IMR-90 (cell line): ENCODE results near the gene NPTX2. TPM values are rescaled to one million over a fixed set of nuclear protein-coding genes. Genes with fewer than 3 reads are reported as not detected.

Experiments
- ATAC-seq: fragments of 200-7000 bp; cut with Tn5 transposase; 2 replicates; pipeline ENCODE4 v1.9.1; 2020; ENCODE audit warnings: low read depth, mild to moderate bottlenecking, moderate library complexity
- Bru-seq: library from RNA; stranded (reverse); fragments of 400-500 nt; gene quantifications from one replicate; lab custom pipeline; 2021; lab: Mats Ljungman, UMichigan
- BruChase-seq, 2 experiments: library from RNA; stranded (reverse); fragments of 400-500 nt; gene quantifications; one replicate each; lab custom pipeline; 2021; lab: Mats Ljungman, UMichigan
- BruUV-seq: library from RNA; stranded (reverse); fragments of 400-500 nt; replicated peaks from 2 replicates; lab custom pipeline; 2021; lab: Mats Ljungman, UMichigan
- CTCF ChIA-PET: fragments of 300-600 bp; formaldehyde crosslinking; extraction: SDS; loops from one replicate; lab custom pipeline; 2021; ENCODE audit warnings: antibody characterized with exemption; lab: Yijun Ruan, JAX
- POLR2A ChIA-PET: fragments of 300-600 bp; sonication (Branson Sonifier 250); formaldehyde crosslinking; loops from one replicate; lab custom pipeline; 2022; ENCODE audit warnings: antibody characterized with exemption; ENCODE audit not compliant: unreplicated experiment; lab: Charles Lee
- DNase-seq: peaks from one replicate; pipeline ENCODE4 v3.0.0; 2013
- H2AFZ ChIP-seq: replicated peaks from 2 replicates; pipeline ENCODE3; 2013; ENCODE audit warnings: low read length, mild to moderate bottlenecking; ENCODE audit not compliant: poor library complexity
- H2AK5ac ChIP-seq: 2 replicates; pipeline ENCODE4 v1.6.1; 2013; ENCODE audit warnings: low read depth, low read length, inconsistent platforms
- H2AK9ac ChIP-seq: replicated peaks from 2 replicates; pipeline ENCODE3; 2013; ENCODE audit warnings: mild to moderate bottlenecking, low read depth, low read length, moderate library complexity; ENCODE audit not compliant: poor library complexity
- H2BK120ac ChIP-seq: 2 replicates; pipeline ENCODE4 v1.6.1; 2013; ENCODE audit warnings: low read depth, low read length, inconsistent platforms
- H2BK15ac ChIP-seq: 3 replicates; pipeline ENCODE4 v1.6.1; 2013; ENCODE audit warnings: low read depth, low read length, inconsistent platforms
- H2BK20ac ChIP-seq: 2 replicates; pipeline ENCODE4 v1.6.1; 2013; ENCODE audit warnings: low read depth, mild to moderate bottlenecking, inconsistent platforms, low read length, moderate library complexity
- H2BK5ac ChIP-seq: 2 replicates; pipeline ENCODE4 v1.6.1; 2013; ENCODE audit warnings: mild to moderate bottlenecking, low read depth, low read length, inconsistent platforms; ENCODE audit not compliant: poor library complexity, severe bottlenecking
- H3K14ac ChIP-seq: replicated peaks from 2 replicates; pipeline ENCODE4 v1.6.1; 2013; ENCODE audit warnings: low read depth, low read length, inconsistent platforms
- H3K18ac ChIP-seq: 2 replicates; pipeline ENCODE4 v1.6.1; 2013; ENCODE audit warnings: low read depth, low read length, control low read depth
- H3K23ac ChIP-seq: 2 replicates; pipeline ENCODE4 v1.6.1; 2013; ENCODE audit warnings: low read depth, low read length, inconsistent platforms
- H3K27ac ChIP-seq: 2 replicates; pipeline ENCODE4 v1.5.1; 2013; ENCODE audit warnings: mild to moderate bottlenecking, control low read depth, low read length; ENCODE audit not compliant: insufficient read depth
- H3K27me3 ChIP-seq: 2 replicates; pipeline ENCODE4 v1.6.1; 2013; ENCODE audit warnings: low read length; ENCODE audit not compliant: control insufficient read depth, insufficient read depth
- H3K36me3 ChIP-seq: 2 replicates; pipeline ENCODE4 v1.6.1; 2013; ENCODE audit warnings: low read length, mixed read lengths; ENCODE audit not compliant: control insufficient read depth, insufficient read depth
- H3K4ac ChIP-seq: 2 replicates; pipeline ENCODE4 v1.6.1; 2013; ENCODE audit warnings: low read depth, low read length, inconsistent platforms
- H3K4me1 ChIP-seq: 2 replicates; pipeline ENCODE4 v1.6.1; 2013; ENCODE audit warnings: low read length, mixed read lengths; ENCODE audit not compliant: control insufficient read depth, insufficient read depth
- H3K4me2 ChIP-seq: 2 replicates; pipeline ENCODE4 v1.6.1; 2013; ENCODE audit warnings: low read depth, mild to moderate bottlenecking, control low read depth, low read length, moderate library complexity
- H3K4me3 ChIP-seq: 2 replicates; pipeline ENCODE4 v1.5.1; 2013; ENCODE audit warnings: low read depth, mild to moderate bottlenecking, control low read depth, low read length, moderate library complexity; ENCODE audit not compliant: insufficient read depth
- H3K56ac ChIP-seq: 2 replicates; pipeline ENCODE4 v1.6.1; 2013; ENCODE audit warnings: low read length, inconsistent platforms; ENCODE audit not compliant: insufficient read depth; ENCODE audit errors: extremely low read depth
- H3K79me1 ChIP-seq, 2 experiments: 2 replicates each; pipeline ENCODE4 v1.6.1; 2013; ENCODE audit warnings: low read length in 2 of 2, inconsistent platforms in 1 of 2, low read depth in 1 of 2
- H3K9ac ChIP-seq: 2 replicates; pipeline ENCODE4 v1.6.1; 2013; ENCODE audit warnings: low read depth, low read length, control low read depth
- H3K9me1 ChIP-seq: 2 replicates; pipeline ENCODE4 v1.6.1; 2013; ENCODE audit warnings: low read length, inconsistent platforms; ENCODE audit not compliant: insufficient read depth
- H3K9me3 ChIP-seq: 2 replicates; pipeline ENCODE4 v1.6.1; 2013; ENCODE audit warnings: low read length; ENCODE audit not compliant: control insufficient read depth, insufficient read depth
- H4K20me1 ChIP-seq: 2 replicates; pipeline ENCODE4 v1.6.1; 2013; ENCODE audit warnings: low read length, inconsistent platforms; ENCODE audit not compliant: insufficient read depth
- H4K5ac ChIP-seq: 2 replicates; pipeline ENCODE4 v1.6.1; 2013; ENCODE audit warnings: mild to moderate bottlenecking, low read depth, low read length, control low read depth
- H4K8ac ChIP-seq, 2 experiments: 2 replicates each; pipeline ENCODE4 v1.6.1; 2013; ENCODE audit warnings: low read depth in 2 of 2, low read length in 2 of 2, control low read depth in 1 of 2, inconsistent platforms in 1 of 2
- H4K91ac ChIP-seq: 2 replicates; pipeline ENCODE4 v1.6.1; 2013; ENCODE audit warnings: low read depth, low read length, inconsistent platforms; ENCODE audit not compliant: insufficient read depth
- FOS ChIP-seq: fragments of 150-350 bp; IDR thresholded peaks from 2 replicates; pipeline ENCODE4 v1.6.1; 2016; ENCODE audit warnings: low read depth, low read length
- RAD21 ChIP-seq: IDR thresholded peaks from 2 replicates; pipeline ENCODE4 v1.6.1; 2012; ENCODE audit warnings: low read length, improper control_type of control experiment
- RFX5 ChIP-seq: IDR thresholded peaks from 2 replicates; pipeline ENCODE4 v1.8.0; 2012; ENCODE audit warnings: low read depth, mild to moderate bottlenecking, low read length, moderate library complexity
- SMC3 ChIP-seq: fragments of 150-350 bp; IDR thresholded peaks from 2 replicates; pipeline ENCODE4 v1.6.1; 2016; ENCODE audit warnings: low read depth, mild to moderate bottlenecking, antibody characterized with exemption, low read length, moderate library complexity
- WGBS, 2 experiments: methylation state at CpG; one replicate each; pipeline versions ENCODE4 v1.1.5 to v1.1.7; 2013; ENCODE audit warnings: missing lambda C conversion rate in 2 of 2; ENCODE audit not compliant: insufficient read length in 1 of 2; ENCODE audit errors: extremely low coverage in 2 of 2; 5-methylcytosine and 5-hydroxymethylcytosine counted together
- dilution Hi-C: fragments of 300-500 bp; cut with HindIII; formaldehyde crosslinking; loops from one replicate; pipeline ENCODE4 v1.14.3; 2018; ENCODE audit warnings: low sequenced_read_pairs; ENCODE audit not compliant: unreplicated experiment
- in situ Hi-C: fragments of 300-500 bp; cut with MboI; formaldehyde crosslinking; loops from 3 replicates; pipeline ENCODE4 v1.14.3; 2019; ENCODE audit warnings: low sequenced_read_pairs, inconsistent platforms, mixed read lengths
- intact Hi-C: fragments of 100-400 bp; cut with micrococcal nuclease; formaldehyde crosslinking; loops from 2 replicates; pipeline ENCODE4 v1.10.0; 2022
- long read RNA-seq: library from polyadenylated mRNA; unstranded; transcript quantifications from one replicate; pipeline ENCODE4 v2.0.0, GENCODE V29; 2021; ENCODE audit not compliant: unreplicated experiment
- polyA plus RNA-seq, 3 experiments: library from polyadenylated mRNA; depleted of rRNA; stranded (reverse); fragments of >200 nt; gene quantifications; 2 replicates each; pipeline ENCODE4 v1.2.3, GENCODE V29; 2012; ENCODE audit warnings: low replicate concordance in 1 of 3
- total RNA-seq: library from RNA; depleted of rRNA; stranded (reverse); fragments of >200 nt; gene quantifications from 2 replicates; pipeline ENCODE4 v1.2.3, GENCODE V29; 2012; rRNA removed

The NPTX2 gene, protein sequence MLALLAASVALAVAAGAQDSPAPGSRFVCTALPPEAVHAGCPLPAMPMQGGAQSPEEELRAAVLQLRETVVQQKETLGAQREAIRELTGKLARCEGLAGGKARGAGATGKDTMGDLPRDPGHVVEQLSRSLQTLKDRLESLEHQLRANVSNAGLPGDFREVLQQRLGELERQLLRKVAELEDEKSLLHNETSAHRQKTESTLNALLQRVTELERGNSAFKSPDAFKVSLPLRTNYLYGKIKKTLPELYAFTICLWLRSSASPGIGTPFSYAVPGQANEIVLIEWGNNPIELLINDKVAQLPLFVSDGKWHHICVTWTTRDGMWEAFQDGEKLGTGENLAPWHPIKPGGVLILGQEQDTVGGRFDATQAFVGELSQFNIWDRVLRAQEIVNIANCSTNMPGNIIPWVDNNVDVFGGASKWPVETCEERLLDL
- total RNA-seq = under 0.01 TPM in 2 replicates
- polyA plus RNA-seq (2012; rRNA removed) = 0.03 and 0.07 TPM in 2 replicates
- polyA plus RNA-seq (2012; cell fraction: cytosol; rRNA removed) = 0.02 and 0.08 TPM in 2 replicates
- polyA plus RNA-seq (2012; cell fraction: nucleus; rRNA removed; ENCODE audit: low replicate concordance) = 0.08 and 0.09 TPM in 2 replicates
- not detected for Bru-seq, nascent RNA
- BruChase-seq, experiment 1, labeled RNA remaining after a 6-hour chase = not detected
- BruChase-seq, experiment 2, labeled RNA remaining after a 2-hour chase = not detected
- long read RNA-seq = 0 reads

DNA sequence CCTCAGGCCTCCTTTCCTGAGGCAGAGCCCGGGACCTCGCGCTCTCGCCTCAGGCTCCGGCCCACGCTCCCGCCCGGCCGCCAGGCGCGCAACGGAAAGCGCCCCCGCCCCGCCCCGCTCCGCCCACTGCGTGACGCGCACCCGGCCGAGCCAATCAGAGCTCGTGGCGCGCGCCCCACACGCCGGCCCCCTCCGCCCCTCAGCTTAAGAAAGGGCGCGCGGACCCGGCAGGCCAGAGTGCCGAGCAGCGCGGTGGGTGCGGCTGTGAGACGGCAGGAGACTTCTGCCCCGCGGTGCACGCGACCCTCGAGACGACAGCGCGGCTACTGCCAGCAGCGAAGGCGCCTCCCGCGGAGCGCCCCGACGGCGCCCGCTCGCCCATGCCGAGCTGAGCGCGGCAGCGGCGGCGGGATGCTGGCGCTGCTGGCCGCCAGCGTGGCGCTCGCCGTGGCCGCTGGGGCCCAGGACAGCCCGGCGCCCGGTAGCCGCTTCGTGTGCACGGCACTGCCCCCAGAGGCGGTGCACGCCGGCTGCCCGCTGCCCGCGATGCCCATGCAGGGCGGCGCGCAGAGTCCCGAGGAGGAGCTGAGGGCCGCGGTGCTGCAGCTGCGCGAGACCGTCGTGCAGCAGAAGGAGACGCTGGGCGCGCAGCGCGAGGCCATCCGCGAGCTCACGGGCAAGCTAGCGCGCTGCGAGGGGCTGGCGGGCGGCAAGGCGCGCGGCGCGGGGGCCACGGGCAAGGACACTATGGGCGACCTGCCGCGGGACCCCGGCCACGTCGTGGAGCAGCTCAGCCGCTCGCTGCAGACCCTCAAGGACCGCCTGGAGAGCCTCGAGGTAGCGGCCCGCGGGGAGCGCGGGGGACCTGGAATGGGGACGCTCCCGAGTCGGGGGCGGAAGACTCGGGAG is at the start of gene NPTX2:
TSS of gene NPTX2 (plus strand) at position 235 of the 909 bp plus-strand sequence. CDS start at position 412, 177 bp downstream.
- no peak; the same call in 1 of the 2 replicates for ATAC-seq
- Histone ChIP-seq H3K4me2 (no peak within 1 kb of the TSS), H3K36me3 (no peaks in the 10 kb centered on the region), H3K79me1 (no peaks in the 10 kb centered on the region), H3K4me3 (no peak within 1 kb of the TSS), H4K91ac (no peak within 1 kb of the TSS), H4K5ac (no peak within 1 kb of the TSS), H3K9me1 (no peaks in the 10 kb centered on the region), H3K27ac (no peak within 1 kb of the TSS), H3K27me3 (peaks cover 4% of the 10 kb centered on the region), H2BK20ac (no peak within 1 kb of the TSS), H2BK120ac (no peak within 1 kb of the TSS), H3K4ac (no peak within 1 kb of the TSS), H3K18ac (no peak within 1 kb of the TSS), H3K23ac (no peak within 1 kb of the TSS), H3K14ac (no peak within 1 kb of the TSS), H3K9me3 (no peaks in the 10 kb centered on the region), H4K20me1 (no peaks in the 10 kb centered on the region), H2AFZ (no peak within 1 kb of the TSS), H2BK5ac (no peak within 1 kb of the TSS), H3K56ac (no peak within 1 kb of the TSS), H2AK9ac (no peak within 1 kb of the TSS), H3K4me1 (no peaks in the 10 kb centered on the region), H3K9ac (no peak within 1 kb of the TSS), H4K8ac (no peak within 1 kb of the TSS), H2BK15ac (no peak within 1 kb of the TSS), H2AK5ac (no peak within 1 kb of the TSS)
- in situ Hi-C loops = no loop called here
- ChIA-PET POLR2A (no interaction called here), CTCF (no interaction called here)
- 13% methylated on average over 79 of the region's 130 CpGs; no CpG with 5 or more reads in 1 of the 2 experiments for WGBS, 2 experiments
- TF ChIP-seq RFX5 (no peak), RAD21 (no peak), SMC3 (no peak), FOS (no peak)
- dilution Hi-C loops = no loop called here
- no peak for DNase-seq
- BruUV-seq = no TSS peak
- intact Hi-C loops = no loop called here
